ENCODE measurements around the gene YWHAQ.

The YWHAQ gene

DNA sequence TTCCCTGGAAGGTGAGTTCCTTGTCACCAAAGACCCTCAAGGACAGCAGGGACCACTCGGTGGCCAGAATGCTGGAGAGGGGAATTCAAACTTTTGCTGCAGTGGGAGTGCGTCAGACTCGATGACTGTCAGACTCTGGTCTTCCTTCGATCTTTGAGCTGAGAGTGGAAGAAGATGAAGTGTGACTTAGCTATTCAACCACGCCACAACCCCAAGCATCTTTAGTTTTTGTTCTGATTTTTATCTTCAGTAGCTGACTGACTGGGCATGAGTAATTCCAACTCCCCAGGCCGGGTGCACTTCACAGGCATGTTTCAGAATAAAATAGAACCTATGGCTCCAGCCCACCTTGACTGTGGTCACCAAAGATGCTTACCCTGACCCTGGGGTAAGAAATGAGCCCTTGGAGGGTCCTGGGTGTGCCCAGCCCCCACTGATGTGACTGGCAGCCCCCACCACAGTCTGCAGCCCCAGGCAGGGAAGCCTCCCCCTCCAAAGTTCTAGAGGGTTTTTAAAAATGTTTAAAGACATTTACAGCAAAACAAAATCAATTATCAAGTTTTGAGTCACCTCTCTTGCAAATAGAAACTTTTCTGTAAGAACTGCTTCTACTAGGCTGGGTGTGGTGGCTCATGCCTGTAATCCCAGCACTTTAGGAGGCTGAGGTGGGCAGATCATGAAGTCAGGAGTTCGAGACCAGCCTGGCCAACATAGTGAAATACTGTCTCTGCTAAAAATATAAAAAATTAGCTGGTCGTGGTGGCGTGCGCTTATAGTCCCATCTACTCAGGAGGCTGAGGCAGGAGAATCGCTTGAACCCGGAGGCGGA, 24.9 kb upstream of the YWHAQ start:
- no peak for TF ChIP-seq CTCF (conservative IDR thresholded peaks at IDR 0.05)
- H3K27ac ChIP-seq: no peak overlapping the region

DNA sequence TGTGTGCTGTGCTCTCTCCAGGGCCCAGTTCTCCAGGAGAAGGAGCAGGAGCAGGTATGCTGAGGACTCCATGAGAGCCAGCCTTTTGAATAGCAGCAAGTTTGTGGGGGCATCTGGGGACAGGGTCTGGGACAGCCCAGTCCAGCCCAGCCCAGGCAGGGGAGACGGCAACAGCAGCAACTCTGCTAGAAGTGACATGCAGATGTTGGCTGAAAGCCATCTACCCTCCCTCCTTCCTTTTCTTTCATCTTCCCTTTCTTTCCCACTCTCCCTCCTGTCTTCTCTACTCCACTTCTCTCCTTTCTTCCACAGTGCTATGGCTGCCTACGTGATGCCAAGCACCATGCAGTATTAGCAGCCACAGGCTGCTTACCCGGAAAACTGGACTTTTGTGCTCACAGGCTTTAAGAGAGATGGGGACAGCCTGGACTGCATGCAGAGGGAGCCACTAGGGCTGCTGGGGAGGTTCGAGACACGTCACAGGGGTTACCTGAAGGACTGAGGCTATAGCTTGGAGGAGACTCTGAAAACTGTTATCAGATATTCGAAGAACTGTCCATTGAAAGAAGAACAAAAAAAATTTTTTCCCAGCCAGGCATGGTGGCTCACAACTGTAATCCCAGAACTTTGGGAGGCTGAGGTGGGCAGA, 23.8 kb upstream of the YWHAQ start:
- H3K27ac ChIP-seq: no peak overlapping the region
- TF ChIP-seq CTCF (conservative IDR thresholded peaks at IDR 0.05): no peak

GRCh38 chr2:9653485-9654271, 22.9 kb upstream of the YWHAQ start:
- H3K27ac ChIP-seq: no peak overlapping the region
- no peak for TF ChIP-seq CTCF (conservative IDR thresholded peaks at IDR 0.05)

DNA sequence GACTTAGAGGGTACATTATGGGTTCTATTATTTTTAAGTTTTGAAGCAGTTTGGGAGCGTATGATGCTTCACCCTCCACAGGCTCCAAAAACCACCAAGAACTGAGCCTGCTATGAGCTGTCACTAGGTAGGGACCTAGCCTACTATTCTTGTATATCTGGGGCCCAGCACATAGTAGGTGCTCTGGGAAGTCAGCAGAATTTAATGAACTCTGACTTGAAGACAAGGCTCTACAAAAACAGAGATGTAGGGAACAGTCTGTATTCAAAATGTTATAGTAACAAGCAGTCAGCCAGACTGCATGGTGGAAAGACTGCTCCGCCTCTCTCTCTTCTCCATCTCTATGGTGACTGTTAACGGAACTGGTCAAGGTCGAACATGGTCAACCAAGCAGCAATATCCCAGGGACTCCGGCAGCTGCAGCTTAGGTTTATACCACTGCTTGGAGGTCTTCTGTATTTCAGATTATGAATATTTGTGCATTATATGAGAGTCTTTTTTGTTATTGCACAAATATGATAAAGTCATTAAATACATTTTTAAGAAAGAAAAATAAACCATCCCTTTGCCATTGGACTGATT, 22.2 kb upstream of the YWHAQ start:
- H3K27ac ChIP-seq: no peak overlapping the region
- TF ChIP-seq CTCF (conservative IDR thresholded peaks at IDR 0.05): no peak

DNA sequence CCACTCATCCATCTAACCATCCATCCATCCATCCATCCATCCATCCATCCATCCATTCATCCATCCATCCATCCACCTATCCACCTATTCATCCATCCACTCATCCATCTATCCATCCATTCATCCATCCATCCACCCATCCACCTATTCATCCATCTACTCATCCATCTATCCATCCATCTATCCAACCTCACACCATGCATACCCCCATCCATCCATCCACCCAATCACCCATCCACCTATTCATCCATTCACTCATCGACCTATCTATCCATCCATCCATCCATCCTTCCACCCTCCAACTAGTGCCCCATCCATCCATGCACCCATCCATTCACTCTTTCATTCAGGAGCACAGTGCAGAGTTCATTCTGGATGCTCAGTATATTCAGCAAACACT, 21.5 kb upstream of the YWHAQ start:
- no peak overlapping the region for H3K27ac ChIP-seq
- no peak for TF ChIP-seq CTCF (conservative IDR thresholded peaks at IDR 0.05)

GRCh38 chr2:9650119-9650821, 19.5 kb upstream of the YWHAQ start:
- H3K27ac ChIP-seq: no peak overlapping the region
- TF ChIP-seq CTCF (conservative IDR thresholded peaks at IDR 0.05): no peak
